ENCODE measurements around the gene ELAVL4. TPM values are rescaled to one million over a fixed set of nuclear protein-coding genes. Genes with fewer than 3 reads are reported as not detected.

Gene ELAVL4
- total and polyA plus RNA-seq, 12 donors: 0.18 to 17.7 (median 4.3) TPM; not detected in 2

GRCh38 chr1:50209749-50210148, 101.0 kb downstream of the ELAVL4 start:
- Histone ChIP-seq H3K27me3 (no peaks in the 10 kb centered on the region), H3K4me1 (replicated peaks in 1 of 2) (no peaks in the 10 kb centered on the region), H3K27ac (no peak overlapping the region), H3K36me3 (replicated peaks in 1 of 2) (no peaks in the 10 kb centered on the region), H3K9me3 (replicated peaks in 1 of 3) (no peaks in the 10 kb centered on the region), H3K4me3 (no peak overlapping the region)
- DNase-seq: peak in 1 of 7 donors; percentile 69
- intact Hi-C loops (cut with DNase I): no loop called here
- 41 to 57% (median 45%) methylated on average over 1 of the region's 1 CpG for WGBS, 4 donors
- no peak for TF ChIP-seq POLR2A (IDR thresholded peaks at IDR 0.05)
- TF ChIP-seq, protein P1, sequence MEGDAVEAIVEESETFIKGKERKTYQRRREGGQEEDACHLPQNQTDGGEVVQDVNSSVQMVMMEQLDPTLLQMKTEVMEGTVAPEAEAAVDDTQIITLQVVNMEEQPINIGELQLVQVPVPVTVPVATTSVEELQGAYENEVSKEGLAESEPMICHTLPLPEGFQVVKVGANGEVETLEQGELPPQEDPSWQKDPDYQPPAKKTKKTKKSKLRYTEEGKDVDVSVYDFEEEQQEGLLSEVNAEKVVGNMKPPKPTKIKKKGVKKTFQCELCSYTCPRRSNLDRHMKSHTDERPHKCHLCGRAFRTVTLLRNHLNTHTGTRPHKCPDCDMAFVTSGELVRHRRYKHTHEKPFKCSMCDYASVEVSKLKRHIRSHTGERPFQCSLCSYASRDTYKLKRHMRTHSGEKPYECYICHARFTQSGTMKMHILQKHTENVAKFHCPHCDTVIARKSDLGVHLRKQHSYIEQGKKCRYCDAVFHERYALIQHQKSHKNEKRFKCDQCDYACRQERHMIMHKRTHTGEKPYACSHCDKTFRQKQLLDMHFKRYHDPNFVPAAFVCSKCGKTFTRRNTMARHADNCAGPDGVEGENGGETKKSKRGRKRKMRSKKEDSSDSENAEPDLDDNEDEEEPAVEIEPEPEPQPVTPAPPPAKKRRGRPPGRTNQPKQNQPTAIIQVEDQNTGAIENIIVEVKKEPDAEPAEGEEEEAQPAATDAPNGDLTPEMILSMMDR (IDR thresholded peaks at IDR 0.05): no peak

GRCh38 chr1:50213505-50213904, 104.8 kb downstream of the ELAVL4 start:
- H3K27ac ChIP-seq: no peak overlapping the region

DNA sequence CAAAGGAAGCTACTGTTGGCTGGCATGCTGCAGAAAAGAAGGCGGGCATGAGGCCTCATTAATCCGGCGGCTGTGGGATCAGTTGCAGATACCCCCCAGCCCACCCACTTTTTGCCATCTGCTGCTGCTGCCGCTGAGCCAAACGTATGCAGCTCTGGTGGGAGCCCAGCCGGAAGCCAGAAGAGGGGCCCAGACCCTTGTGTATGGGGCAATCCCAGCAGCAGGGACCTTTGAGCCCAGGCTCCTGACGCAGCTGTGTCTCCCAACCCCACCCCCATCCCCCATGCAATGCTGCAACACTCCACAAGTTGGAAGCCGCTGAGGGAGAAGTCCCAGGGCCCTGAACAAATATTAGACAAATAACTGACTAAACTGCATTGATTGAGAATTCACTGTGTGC, 106.0 kb downstream of the ELAVL4 start:
- TF ChIP-seq POLR2A (IDR thresholded peaks at IDR 0.05): no peak
- TF ChIP-seq, protein P1 (IDR thresholded peaks at IDR 0.05): no peak
- intact Hi-C loops (cut with DNase I): no loop called here

More at GRCh38 chr1:50213505-50213904, 104.8 kb downstream of the ELAVL4 start:
- intact Hi-C loops (cut with DNase I): no loop called here
- Histone ChIP-seq H3K27me3 (no peaks in the 10 kb centered on the region), H3K36me3 (replicated peaks in 1 of 2) (no peaks in the 10 kb centered on the region), H3K9me3 (replicated peaks in 1 of 3) (no peaks in the 10 kb centered on the region), H3K4me1 (replicated peaks in 1 of 2) (no peaks in the 10 kb centered on the region), H3K4me3 (no peak overlapping the region)
- DNase-seq: no peak
- 47 to 59% (median 50%) methylated on average over 3 of the region's 3 CpGs for WGBS, 4 donors
- no peak for TF ChIP-seq POLR2A (IDR thresholded peaks at IDR 0.05)
- TF ChIP-seq, protein P1 (IDR thresholded peaks at IDR 0.05): no peak

GRCh38 chr1:50218344-50219120, 109.8 kb downstream of the ELAVL4 start:
- no peak for TF ChIP-seq POLR2A (IDR thresholded peaks at IDR 0.05)
- TF ChIP-seq, protein P1 (IDR thresholded peaks at IDR 0.05): no peak
- no peaks in the 10 kb centered on the region for H3K36me3 ChIP-seq (replicated peaks in 1 of 2)
- no peaks in the 10 kb centered on the region for H3K27me3 ChIP-seq
- no peaks in the 10 kb centered on the region for H3K9me3 ChIP-seq (replicated peaks in 1 of 3)
- no peaks in the 10 kb centered on the region for H3K4me1 ChIP-seq (replicated peaks in 1 of 2)
- no peak for DNase-seq
- 80 to 85% (median 82%) methylated on average over 7 of the region's 7 CpGs for WGBS, 4 donors
- no peak overlapping the region for H3K27ac ChIP-seq
- no peak overlapping the region for H3K4me3 ChIP-seq
- intact Hi-C loops (cut with DNase I): no loop called here

More for the DNA sequence above, 106.0 kb downstream of the ELAVL4 start:
- no peaks in the 10 kb centered on the region for H3K27me3 ChIP-seq
- WGBS, 4 donors: 60 to 71% (median 63%) methylated on average over 8 of the region's 8 CpGs
- no peaks in the 10 kb centered on the region for H3K4me1 ChIP-seq (replicated peaks in 1 of 2)
- H3K27ac ChIP-seq: no peak overlapping the region
- H3K36me3 ChIP-seq (replicated peaks in 1 of 2): no peaks in the 10 kb centered on the region
- H3K4me3 ChIP-seq: no peak overlapping the region
- H3K9me3 ChIP-seq (replicated peaks in 1 of 3): no peaks in the 10 kb centered on the region
- DNase-seq: no peak

All from adrenal gland (tissue), 12 donors.